HG03139 (cell line): ENCODE measurements around the gene CDH4.

ENCODE experiments used
- ATAC-seq: cut with Tn5 transposase; IDR thresholded peaks from one replicate; pipeline ENCODE4 v1.9.1; 2021; ENCODE audit not compliant: unreplicated experiment

The CDH4 gene

GRCh38 chr20:61324906-61325305 lies 72.8 kb downstream of the CDH4 start:
- ATAC-seq, result no peak

- ATAC-seq, result no peak
These were observed 73.7 kb downstream of the CDH4 start for GRCh38 chr20:61325718-61326117.

GRCh38 chr20:61328911-61329558 lies 77.0 kb downstream of the CDH4 start:
- no peak for ATAC-seq

- ATAC-seq, result no peak
These were observed 78.4 kb downstream of the CDH4 start for GRCh38 chr20:61330441-61330840.

- no peak for ATAC-seq
These were observed 79.5 kb downstream of the CDH4 start for GRCh38 chr20:61331543-61331942.

- ATAC-seq, result no peak
These were observed 80.2 kb downstream of the CDH4 start for GRCh38 chr20:61332016-61332975.

GRCh38 chr20:61333484-61334108 lies 81.5 kb downstream of the CDH4 start:
- no peak for ATAC-seq

- ATAC-seq, result no peak
These were observed 88.1 kb downstream of the CDH4 start for GRCh38 chr20:61340157-61340556.

- ATAC-seq, result no peak
These were observed 89.5 kb downstream of the CDH4 start for GRCh38 chr20:61341605-61342004.

GRCh38 chr20:61343934-61344333 lies 91.9 kb downstream of the CDH4 start:
- ATAC-seq, result no peak

GRCh38 chr20:61345656-61346055 lies 93.6 kb downstream of the CDH4 start:
- ATAC-seq, result no peak

- ATAC-seq, result no peak
These were observed 94.9 kb downstream of the CDH4 start for GRCh38 chr20:61346996-61347395.

GRCh38 chr20:61347443-61347842 lies 95.4 kb downstream of the CDH4 start:
- ATAC-seq, result no peak

GRCh38 chr20:61349447-61350165 lies 97.5 kb downstream of the CDH4 start:
- no peak for ATAC-seq

GRCh38 chr20:61350500-61351250 lies 98.6 kb downstream of the CDH4 start:
- ATAC-seq, result no peak

GRCh38 chr20:61352346-61353260 lies 100.5 kb downstream of the CDH4 start:
- no peak for ATAC-seq

GRCh38 chr20:61353261-61354000 lies 101.4 kb downstream of the CDH4 start:
- ATAC-seq, result no peak

GRCh38 chr20:61354001-61354390 lies 101.9 kb downstream of the CDH4 start:
- ATAC-seq, result no peak

- ATAC-seq, result no peak
These were observed 102.4 kb downstream of the CDH4 start for GRCh38 chr20:61354501-61354900.
